ENCODE measurements around the gene FNBP1. TPM values are rescaled to one million over a fixed set of nuclear protein-coding genes. Genes with fewer than 3 reads are reported as not detected.

FNBP1 gene
- total RNA-seq, 1 experiment from 2014 or later = 80.7 TPM

GRCh38 chr9:130058887-130059286, 15.9 kb upstream of the FNBP1 start:
- CTCF ChIA-PET = no interaction called here
- BruUV-seq (replicated peaks) = no TSS peak
- H3K36me3 ChIP-seq (ENCODE audit: low read depth) = no peaks in the 10 kb centered on the region
- H4K20me1 ChIP-seq (ENCODE audit: insufficient read depth) = peaks cover 11% of the 10 kb centered on the region; the same call in 1 of the 2 replicates
- H2AFZ ChIP-seq = no peak overlapping the region
- no peak overlapping the region for H3K4me3 ChIP-seq
- H3K9me3 ChIP-seq (ENCODE audit: insufficient read depth, low read depth) = no peaks in the 10 kb centered on the region
- intact Hi-C loops (cut with micrococcal nuclease; ENCODE audit: unreplicated experiment) = no loop called here
- no peaks in the 10 kb centered on the region for H3F3A ChIP-seq (ENCODE audit: insufficient read depth, low read depth)
- DNase-seq = no peak
- H3K9me2 ChIP-seq (ENCODE audit: insufficient read depth) = no peaks in the 10 kb centered on the region
- no peaks in the 10 kb centered on the region for H3K27me3 ChIP-seq (ENCODE audit: insufficient read depth, low read depth)
- H3K27ac ChIP-seq = no peak overlapping the region
- POLR2A ChIA-PET (ENCODE audit: unreplicated experiment) = interaction anchor here (0.6 kb wide), 1 partner anchor 14 kb away, joined by 3 read pairs; no protein-coding TSS in a partner anchor
- TF ChIP-seq CTCF (conservative IDR thresholded peaks at IDR 0.05) = no peak
- no peak for TF ChIP-seq EZH2 (IDR thresholded peaks at IDR 0.05; ENCODE audit: low read depth)
- H3K4me1 ChIP-seq (replicated peaks; ENCODE audit: insufficient read depth) = peaks cover 6% of the 10 kb centered on the region
- no peak overlapping the region for H3K4me2 ChIP-seq
- peaks cover 55% of the 10 kb centered on the region for H3K79me2 ChIP-seq (ENCODE audit: low read depth)

GRCh38 chr9:130058154-130058553, 15.2 kb upstream of the FNBP1 start:
- Histone ChIP-seq H3K9me2 (ENCODE audit: insufficient read depth) (no peaks in the 10 kb centered on the region), H3K36me3 (ENCODE audit: low read depth) (no peaks in the 10 kb centered on the region), H3K4me2 (no peak overlapping the region), H3K9me3 (ENCODE audit: insufficient read depth, low read depth) (no peaks in the 10 kb centered on the region), H3K27me3 (ENCODE audit: insufficient read depth, low read depth) (no peaks in the 10 kb centered on the region), H4K20me1 (ENCODE audit: insufficient read depth) (peaks cover 11% of the 10 kb centered on the region; the same call in 1 of the 2 replicates), H2AFZ (no peak overlapping the region), H3F3A (ENCODE audit: insufficient read depth, low read depth) (0 out of 2 replicates have a peak, but pooled peaks cover under 1% of the 10 kb centered on the region), H3K79me2 (ENCODE audit: low read depth) (peaks cover 60% of the 10 kb centered on the region), H3K27ac (no peak overlapping the region), H3K4me3 (no peak overlapping the region), H3K4me1 (replicated peaks; ENCODE audit: insufficient read depth) (peaks cover 6% of the 10 kb centered on the region)
- intact Hi-C loops (cut with micrococcal nuclease; ENCODE audit: unreplicated experiment) = no loop called here
- POLR2A ChIA-PET (ENCODE audit: unreplicated experiment) = no interaction called here
- CTCF ChIA-PET = interaction anchor here (0.7 kb wide), 2 partner anchors 95 to 826 kb away, joined by 4 read pairs; no protein-coding TSS in a partner anchor
- DNase-seq = no peak
- peak; percentile 48; the same call in 1 of the 2 replicates for TF ChIP-seq CTCF (conservative IDR thresholded peaks at IDR 0.05)
- TF ChIP-seq EZH2 (IDR thresholded peaks at IDR 0.05; ENCODE audit: low read depth) = no peak
- BruUV-seq (replicated peaks) = no TSS peak

GRCh38 chr9:130054820-130055219, 11.8 kb upstream of the FNBP1 start:
- Histone ChIP-seq H3F3A (ENCODE audit: insufficient read depth, low read depth) (peaks cover 17% of the 10 kb centered on the region; the same call in 1 of the 2 replicates), H3K36me3 (ENCODE audit: low read depth) (no peaks in the 10 kb centered on the region), H3K4me1 (replicated peaks; ENCODE audit: insufficient read depth) (peaks cover 28% of the 10 kb centered on the region), H3K4me3 (peak overlapping the region; percentile 96), H2AFZ (no peak overlapping the region), H3K4me2 (peak overlapping the region; percentile 81), H4K20me1 (ENCODE audit: insufficient read depth) (peaks cover 5% of the 10 kb centered on the region; the same call in 1 of the 2 replicates), H3K9me3 (ENCODE audit: insufficient read depth, low read depth) (no peaks in the 10 kb centered on the region), H3K27ac (peak overlapping the region; percentile 53; the same call in 1 of the 2 replicates), H3K9me2 (ENCODE audit: insufficient read depth) (no peaks in the 10 kb centered on the region), H3K79me2 (ENCODE audit: low read depth) (peaks cover 58% of the 10 kb centered on the region), H3K27me3 (ENCODE audit: insufficient read depth, low read depth) (no peaks in the 10 kb centered on the region)
- TSS peak; percentile 55 for BruUV-seq (replicated peaks)
- intact Hi-C loops (cut with micrococcal nuclease; ENCODE audit: unreplicated experiment) = loop anchor here (5.0 kb wide), 1 partner anchor 143 kb away; no protein-coding TSS in a partner anchor
- ChIA-PET CTCF (no interaction called here), POLR2A (ENCODE audit: unreplicated experiment) (no interaction called here)
- no peak for DNase-seq
- TF ChIP-seq EZH2 (IDR thresholded peaks at IDR 0.05; ENCODE audit: low read depth) (no peak), CTCF (conservative IDR thresholded peaks at IDR 0.05) (no peak)

Measured in PC-9 (cell line).